Osteoblast (primary cell): ENCODE data around the gene SNX8. TPM values are rescaled to one million over a fixed set of nuclear protein-coding genes. Genes with fewer than 3 reads are reported as not detected.

Experiments
- DNase-seq: peaks from one replicate; pipeline ENCODE4 v3.0.0; 2011; ENCODE audit warnings: low spot score, mixed read lengths; ENCODE audit not compliant: insufficient read length; ENCODE audit errors: missing footprints
- H2AFZ ChIP-seq: 2 replicates; pipeline ENCODE4 v1.6.0; 2011; ENCODE audit warnings: mild to moderate bottlenecking, low read length
- H3K27ac ChIP-seq: 2 replicates; pipeline ENCODE4 v1.5.1; 2011; ENCODE audit warnings: mild to moderate bottlenecking, low read depth, low read length, moderate library complexity
- H3K27me3 ChIP-seq: 2 replicates; pipeline ENCODE4 v1.6.0; 2012; ENCODE audit warnings: mild to moderate bottlenecking, control low read depth, inconsistent platforms, low read length, moderate library complexity; ENCODE audit not compliant: insufficient read depth
- H3K36me3 ChIP-seq: 2 replicates; pipeline ENCODE4 v1.5.1; 2011; ENCODE audit warnings: mild to moderate bottlenecking, low read length, control low read depth, moderate library complexity; ENCODE audit not compliant: insufficient read depth
- H3K4me1 ChIP-seq: 2 replicates; pipeline ENCODE4 v1.5.1; 2011; ENCODE audit warnings: mild to moderate bottlenecking, low read length, control low read depth, moderate library complexity; ENCODE audit not compliant: insufficient read depth
- H3K4me2 ChIP-seq: 2 replicates; pipeline ENCODE4 v1.6.0; 2011; ENCODE audit warnings: mild to moderate bottlenecking, low read length; ENCODE audit not compliant: insufficient read depth
- H3K4me3 ChIP-seq: fragments of 200-600 bp; sonication (generic); 3 replicates; pipeline ENCODE4 v1.5.1; 2012; ENCODE audit warnings: mild to moderate bottlenecking, low read length, inconsistent platforms; ENCODE audit not compliant: insufficient read depth
- H3K79me2 ChIP-seq: 2 replicates; pipeline ENCODE4 v1.6.0; 2012; ENCODE audit warnings: mild to moderate bottlenecking, low read length, control low read depth, inconsistent platforms; ENCODE audit not compliant: insufficient read depth
- H3K9me3 ChIP-seq: 2 replicates; pipeline ENCODE4 v1.5.1; 2011; ENCODE audit warnings: low read depth, low read length, control low read depth
- H4K20me1 ChIP-seq: 2 replicates; pipeline ENCODE4 v1.6.0; 2012; ENCODE audit warnings: mild to moderate bottlenecking, low read length, control low read depth; ENCODE audit not compliant: insufficient read depth
- total RNA-seq: library from RNA; depleted of rRNA; stranded (reverse); fragments of >200 nt; gene quantifications from 2 replicates; pipeline ENCODE4 v1.2.3, GENCODE V29; 2012
- TF ChIP-seq, protein P1 (sequence below): IDR thresholded peaks from 2 replicates; pipeline ENCODE4 v1.5.1; 2011; ENCODE audit warnings: mild to moderate bottlenecking, low read depth, low read length, moderate library complexity; ENCODE audit errors: extremely low read depth

The SNX8 gene
- total RNA-seq, 1 donor: 16.3 TPM

DNA sequence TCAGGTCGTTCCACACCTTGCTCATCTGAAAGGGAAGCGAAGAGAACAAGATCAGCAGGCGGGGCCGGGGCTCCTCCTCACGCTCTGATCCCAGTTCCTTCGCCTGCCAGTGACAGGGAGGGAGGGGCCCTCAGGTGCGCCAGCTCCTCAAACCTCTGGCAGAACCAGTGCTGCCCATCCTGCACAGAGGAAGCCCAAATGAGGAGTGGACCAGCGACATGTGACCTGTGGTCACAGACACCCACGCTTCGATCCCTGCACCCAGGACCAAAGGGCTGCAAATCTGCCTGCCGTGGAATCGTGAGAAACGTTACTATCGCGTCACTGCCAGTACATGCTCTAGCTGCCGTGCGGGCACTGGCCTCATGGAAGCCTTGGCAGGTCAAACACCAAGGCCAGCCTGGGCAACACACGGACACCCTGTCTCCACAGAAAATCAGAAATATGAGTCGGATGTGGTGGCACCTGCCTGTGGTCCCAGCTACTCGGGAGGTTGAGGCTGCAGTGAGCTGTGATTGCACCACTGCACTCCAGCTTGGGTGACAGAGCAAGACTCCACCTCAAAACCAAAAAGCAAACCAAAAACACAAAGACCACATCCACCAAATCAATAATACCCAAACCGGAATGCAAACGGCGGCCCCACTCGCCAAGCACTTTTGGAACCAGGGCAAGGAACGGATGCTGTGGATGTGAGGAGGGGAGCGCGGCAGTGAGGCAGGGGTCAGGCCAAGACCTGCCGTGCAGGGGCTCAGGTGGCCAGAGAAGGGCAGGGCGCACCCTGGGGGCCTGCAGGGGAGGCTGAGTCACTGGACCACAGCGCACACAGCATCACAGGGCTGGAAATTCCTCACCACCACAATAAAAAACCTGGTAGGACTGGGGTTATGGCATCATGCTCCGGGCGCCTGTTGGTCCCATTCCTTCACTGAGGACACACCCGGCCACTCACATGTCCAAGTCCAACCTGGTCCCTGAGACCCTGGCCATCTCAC is 58.8 kb downstream of the SNX8 start:
- H3K4me1 ChIP-seq: no peaks in the 10 kb centered on the region
- H3K27me3 ChIP-seq: no peaks in the 10 kb centered on the region
- H2AFZ ChIP-seq: no peak overlapping the region
- H3K36me3 ChIP-seq: peaks cover 2% of the 10 kb centered on the region
- DNase-seq: peak; percentile 89
- H3K27ac ChIP-seq: no peak overlapping the region
- no peaks in the 10 kb centered on the region for H4K20me1 ChIP-seq
- no peaks in the 10 kb centered on the region for H3K9me3 ChIP-seq
- no peak overlapping the region for H3K4me3 ChIP-seq
- no peak overlapping the region for H3K4me2 ChIP-seq
- TF ChIP-seq, protein P1, sequence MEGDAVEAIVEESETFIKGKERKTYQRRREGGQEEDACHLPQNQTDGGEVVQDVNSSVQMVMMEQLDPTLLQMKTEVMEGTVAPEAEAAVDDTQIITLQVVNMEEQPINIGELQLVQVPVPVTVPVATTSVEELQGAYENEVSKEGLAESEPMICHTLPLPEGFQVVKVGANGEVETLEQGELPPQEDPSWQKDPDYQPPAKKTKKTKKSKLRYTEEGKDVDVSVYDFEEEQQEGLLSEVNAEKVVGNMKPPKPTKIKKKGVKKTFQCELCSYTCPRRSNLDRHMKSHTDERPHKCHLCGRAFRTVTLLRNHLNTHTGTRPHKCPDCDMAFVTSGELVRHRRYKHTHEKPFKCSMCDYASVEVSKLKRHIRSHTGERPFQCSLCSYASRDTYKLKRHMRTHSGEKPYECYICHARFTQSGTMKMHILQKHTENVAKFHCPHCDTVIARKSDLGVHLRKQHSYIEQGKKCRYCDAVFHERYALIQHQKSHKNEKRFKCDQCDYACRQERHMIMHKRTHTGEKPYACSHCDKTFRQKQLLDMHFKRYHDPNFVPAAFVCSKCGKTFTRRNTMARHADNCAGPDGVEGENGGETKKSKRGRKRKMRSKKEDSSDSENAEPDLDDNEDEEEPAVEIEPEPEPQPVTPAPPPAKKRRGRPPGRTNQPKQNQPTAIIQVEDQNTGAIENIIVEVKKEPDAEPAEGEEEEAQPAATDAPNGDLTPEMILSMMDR: no peak
- H3K79me2 ChIP-seq: peaks cover 2% of the 10 kb centered on the region

DNA sequence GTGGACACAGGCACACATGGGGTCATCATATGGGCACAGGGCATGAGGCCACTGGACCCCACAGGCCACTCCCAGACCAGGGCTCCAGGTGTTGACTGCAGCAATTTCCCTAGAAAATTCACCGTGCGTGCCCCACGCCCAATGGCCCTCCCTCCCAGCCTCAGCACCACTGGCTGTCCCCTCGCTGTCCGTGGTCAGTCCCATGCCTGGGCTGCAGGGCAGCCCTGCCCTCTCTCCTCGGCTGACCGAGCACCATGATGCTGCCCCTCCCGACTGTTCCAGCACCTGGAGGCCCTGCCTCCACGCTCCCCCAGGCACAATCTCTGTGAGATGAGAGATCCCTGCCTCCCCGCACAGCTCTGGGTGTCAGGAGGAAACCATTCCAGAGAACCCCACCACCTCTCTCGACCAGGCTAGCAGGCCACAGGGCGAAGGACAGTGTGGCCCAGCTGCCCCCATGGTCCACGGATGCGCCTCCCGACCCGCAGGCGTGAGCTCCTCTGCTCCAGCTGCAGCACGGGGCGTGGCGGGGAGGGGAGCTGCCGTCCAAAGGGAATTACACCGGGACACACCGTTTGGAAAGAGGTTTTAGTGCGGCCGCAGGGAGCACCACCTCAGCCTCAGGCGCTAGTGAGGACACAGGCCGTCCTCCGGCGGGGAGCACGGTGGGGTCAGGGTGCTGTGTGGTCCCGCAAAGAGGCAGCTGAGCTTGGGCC is 59.7 kb downstream of the SNX8 start:
- no peaks in the 10 kb centered on the region for H4K20me1 ChIP-seq
- H3K27me3 ChIP-seq: no peaks in the 10 kb centered on the region
- no peak overlapping the region for H3K4me3 ChIP-seq
- H3K4me2 ChIP-seq: no peak overlapping the region
- no peak overlapping the region for H3K27ac ChIP-seq
- H3K9me3 ChIP-seq: no peaks in the 10 kb centered on the region
- TF ChIP-seq, protein P1: no peak
- DNase-seq: no peak
- H3K36me3 ChIP-seq: peaks cover 3% of the 10 kb centered on the region
- no peak overlapping the region for H2AFZ ChIP-seq
- peaks cover 6% of the 10 kb centered on the region for H3K4me1 ChIP-seq
- peaks cover 5% of the 10 kb centered on the region for H3K79me2 ChIP-seq

DNA sequence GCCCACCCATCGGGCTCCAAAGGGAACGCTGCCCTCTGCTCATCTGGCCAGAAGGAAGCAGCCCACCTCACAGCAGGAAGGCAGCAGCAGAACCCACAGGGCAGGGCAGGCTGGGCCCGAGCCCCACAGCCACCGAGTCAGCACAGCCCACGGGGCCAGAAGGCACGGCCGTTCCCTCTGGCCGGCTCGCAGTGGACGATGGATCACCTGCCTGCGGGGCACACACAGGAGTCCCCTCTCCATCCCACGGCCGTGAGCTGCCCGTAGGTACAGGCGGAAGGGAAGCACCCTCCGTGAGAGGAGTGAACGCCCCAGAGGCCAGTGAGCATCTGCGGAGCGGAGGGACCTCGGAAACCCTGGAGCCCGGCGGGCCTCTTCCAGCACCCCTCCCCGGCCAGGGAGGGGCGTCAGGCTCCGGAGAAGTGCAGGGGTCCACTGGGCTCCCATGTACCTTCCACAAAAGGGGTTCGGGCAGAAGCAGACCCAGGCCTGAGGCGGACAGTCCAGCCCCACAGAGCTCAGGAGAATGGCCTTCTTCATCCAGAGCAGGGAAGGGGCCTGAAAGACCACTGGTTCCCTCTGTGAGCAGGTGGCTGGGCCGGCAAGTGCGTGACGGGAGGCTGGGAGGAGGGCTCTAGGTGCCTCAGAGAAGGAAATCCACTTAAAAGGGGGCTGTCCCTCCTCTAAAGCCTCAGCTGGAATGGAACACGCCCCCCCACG is 60.6 kb downstream of the SNX8 start:
- H3K79me2 ChIP-seq: peaks cover 3% of the 10 kb centered on the region
- H3K9me3 ChIP-seq: no peaks in the 10 kb centered on the region
- H3K4me2 ChIP-seq: no peak overlapping the region
- H3K4me3 ChIP-seq: no peak overlapping the region
- no peak overlapping the region for H3K27ac ChIP-seq
- no peak for DNase-seq
- peaks cover 14% of the 10 kb centered on the region for H3K4me1 ChIP-seq
- no peak overlapping the region for H2AFZ ChIP-seq
- TF ChIP-seq, protein P1: no peak
- H4K20me1 ChIP-seq: no peaks in the 10 kb centered on the region
- H3K36me3 ChIP-seq: peaks cover 3% of the 10 kb centered on the region
- no peaks in the 10 kb centered on the region for H3K27me3 ChIP-seq
